Thyroid gland (tissue), 4 donors: ENCODE data around the gene FOXP3.

ENCODE experiments used
- CTCF ChIP-seq, 6 experiments: fragments of 200-600 bp in 3 of 6; fragments of 450-650 bp in 3 of 6; sonication (generic) in 3 of 6; IDR thresholded peaks; one replicate each; pipeline ENCODE4 v1.5.1; 2016 to 2019; ENCODE audit warnings: antibody characterized with exemption in 6 of 6, mild to moderate bottlenecking in 2 of 6, inconsistent platforms in 1 of 6, moderate library complexity in 1 of 6
- POLR2A ChIP-seq, 2 donors: fragments of 450-650 bp; IDR thresholded peaks; one replicate each; pipeline ENCODE4 v1.6.1; 2017; ENCODE audit warnings: antibody characterized with exemption in 2 of 2, mild to moderate bottlenecking in 2 of 2, moderate library complexity in 1 of 2

- TF ChIP-seq POLR2A (IDR thresholded peaks at IDR 0.05) (no peak), CTCF (IDR thresholded peaks at IDR 0.05) (no peak)
Observed at GRCh38 chrX:49309401-49309981, 45.0 kb upstream of the FOXP3 start.
